Suprapubic skin (tissue), 4 donors: ENCODE results near the gene NRCAM. TPM values are rescaled to one million over a fixed set of nuclear protein-coding genes. Genes with fewer than 3 reads are reported as not detected.

ENCODE experiments used
- DNase-seq, 2 donors: peaks; one replicate each; pipeline ENCODE4 v3.0.0-alpha.2; 2019; ENCODE audit warnings: low spot score in 2 of 2
- H3K27ac ChIP-seq: fragments of 200-600 bp; sonication (generic); one replicate; pipeline ENCODE4 v1.5.1; 2019
- H3K27me3 ChIP-seq: fragments of 200-600 bp; sonication (generic); one replicate; pipeline ENCODE4 v1.5.1; 2019
- H3K36me3 ChIP-seq: fragments of 200-600 bp; sonication (generic); one replicate; pipeline ENCODE4 v1.5.1; 2019
- H3K4me1 ChIP-seq: fragments of 200-600 bp; sonication (generic); one replicate; pipeline ENCODE4 v1.5.1; 2019
- H3K4me3 ChIP-seq: fragments of 200-600 bp; sonication (generic); one replicate; pipeline ENCODE4 v1.5.1; 2019; ENCODE audit warnings: mild to moderate bottlenecking
- H3K9me3 ChIP-seq: fragments of 200-600 bp; sonication (generic); one replicate; pipeline ENCODE4 v1.5.1; 2019
- CTCF ChIP-seq, 2 donors: fragments of 200-600 bp in 1 of 2; fragments of 450-650 bp in 1 of 2; sonication (generic) in 1 of 2; IDR thresholded peaks; one replicate each; pipeline ENCODE4 v1.5.1; 2016 to 2019; ENCODE audit warnings: antibody characterized with exemption in 2 of 2, mild to moderate bottlenecking in 1 of 2, moderate library complexity in 1 of 2
- EP300 ChIP-seq: sonication (generic); formaldehyde crosslinking; IDR thresholded peaks from one replicate; pipeline ENCODE4 v1.6.1; 2017; ENCODE audit warnings: antibody characterized with exemption
- POLR2A ChIP-seq, 2 donors: fragments of 450-650 bp; IDR thresholded peaks; one replicate each; pipeline ENCODE4 v1.6.1; 2017; ENCODE audit warnings: antibody characterized with exemption in 2 of 2, mild to moderate bottlenecking in 2 of 2, moderate library complexity in 2 of 2
- POLR2AphosphoS5 ChIP-seq, 3 donors: sonication (generic); formaldehyde crosslinking; IDR thresholded peaks; one replicate each; pipeline ENCODE4 v1.6.1; 2017; ENCODE audit warnings: antibody characterized with exemption in 3 of 3
- WGBS: methylation state at CpG from one replicate; pipeline ENCODE4 v1.1.5; 2018; 5-methylcytosine and 5-hydroxymethylcytosine counted together
- total RNA-seq, 4 donors: library from RNA; depleted of rRNA; stranded (reverse); fragments of >200 nt; gene quantifications; one replicate each; pipeline ENCODE4 v1.1.0, GENCODE V29; 2016

The NRCAM gene
- total RNA-seq, 4 donors from 2014 or later: 2.3 to 7.2 (median 2.8) TPM

- H3K27ac ChIP-seq: no peak overlapping the region
- no peak for TF ChIP-seq POLR2A (IDR thresholded peaks at IDR 0.05)
- TF ChIP-seq CTCF (IDR thresholded peaks at IDR 0.05): no peak
- no peak for TF ChIP-seq POLR2AphosphoS5 (IDR thresholded peaks at IDR 0.05)
- TF ChIP-seq EP300: no peak
- 67% methylated on average over 3 of the region's 3 CpGs for WGBS
- H3K27me3 ChIP-seq: no peaks in the 10 kb centered on the region
- no peaks in the 10 kb centered on the region for H3K9me3 ChIP-seq
- DNase-seq: no peak
- peaks cover 7% of the 10 kb centered on the region for H3K4me1 ChIP-seq
- H3K4me3 ChIP-seq: no peak overlapping the region
- H3K36me3 ChIP-seq: no peaks in the 10 kb centered on the region
These were observed 42.3 kb downstream of the NRCAM start for GRCh38 chr7:108413782-108414492.

- DNase-seq: no peak
- Histone ChIP-seq H3K27ac (no peak overlapping the region), H3K9me3 (no peaks in the 10 kb centered on the region), H3K4me1 (peaks cover 7% of the 10 kb centered on the region), H3K27me3 (no peaks in the 10 kb centered on the region), H3K36me3 (no peaks in the 10 kb centered on the region), H3K4me3 (no peak overlapping the region)
- TF ChIP-seq CTCF (IDR thresholded peaks at IDR 0.05) (no peak), POLR2A (IDR thresholded peaks at IDR 0.05) (no peak), POLR2AphosphoS5 (IDR thresholded peaks at IDR 0.05) (no peak), EP300 (no peak)
These were observed 42.9 kb downstream of the NRCAM start for GRCh38 chr7:108413337-108413736.

GRCh38 chr7:108409146-108409545 is 47.1 kb downstream of the NRCAM start:
- Histone ChIP-seq H3K27me3 (no peaks in the 10 kb centered on the region), H3K27ac (no peak overlapping the region), H3K9me3 (no peaks in the 10 kb centered on the region), H3K36me3 (no peaks in the 10 kb centered on the region), H3K4me3 (no peak overlapping the region), H3K4me1 (no peaks in the 10 kb centered on the region)
- TF ChIP-seq EP300: no peak
- no peak for TF ChIP-seq CTCF (IDR thresholded peaks at IDR 0.05)
- no peak for TF ChIP-seq POLR2AphosphoS5 (IDR thresholded peaks at IDR 0.05)
- no peak for TF ChIP-seq POLR2A (IDR thresholded peaks at IDR 0.05)
- no peak for DNase-seq
- 89% methylated on average over 6 of the region's 6 CpGs for WGBS

- Histone ChIP-seq H3K27me3 (no peaks in the 10 kb centered on the region), H3K4me1 (no peaks in the 10 kb centered on the region), H3K36me3 (no peaks in the 10 kb centered on the region), H3K27ac (no peak overlapping the region), H3K9me3 (no peaks in the 10 kb centered on the region), H3K4me3 (no peak overlapping the region)
- no peak for DNase-seq
- no peak for TF ChIP-seq CTCF (IDR thresholded peaks at IDR 0.05)
- no peak for TF ChIP-seq EP300
- no peak for TF ChIP-seq POLR2A (IDR thresholded peaks at IDR 0.05)
- TF ChIP-seq POLR2AphosphoS5 (IDR thresholded peaks at IDR 0.05): no peak
- WGBS: 49% methylated on average over 7 of the region's 7 CpGs
These were observed 47.8 kb downstream of the NRCAM start for GRCh38 chr7:108408296-108408991.

GRCh38 chr7:108407676-108408075 is 48.6 kb downstream of the NRCAM start:
- no peak overlapping the region for H3K27ac ChIP-seq
- 81% methylated on average over 2 of the region's 2 CpGs for WGBS
- H3K9me3 ChIP-seq: no peaks in the 10 kb centered on the region
- TF ChIP-seq EP300 (no peak), CTCF (IDR thresholded peaks at IDR 0.05) (no peak)
- H3K27me3 ChIP-seq: no peaks in the 10 kb centered on the region
- no peaks in the 10 kb centered on the region for H3K36me3 ChIP-seq
- no peaks in the 10 kb centered on the region for H3K4me1 ChIP-seq
- no peak for DNase-seq
- no peak overlapping the region for H3K4me3 ChIP-seq
